Gastroesophageal sphincter (tissue), 4 donors: ENCODE measurements around the gene MCAM. TPM values are rescaled to one million over a fixed set of nuclear protein-coding genes. Genes with fewer than 3 reads are reported as not detected.

ENCODE experiments used
- ATAC-seq: fragments of 150-250 bp; one replicate; pipeline ENCODE4 v1.9.1; 2016; ENCODE audit warnings: mild to moderate bottlenecking, moderate library complexity
- H3K27ac ChIP-seq, 4 donors: fragments of 200-600 bp; sonication (generic) in 3 of 4; 1 replicate in 3 of 4; 2 replicates in 1 of 4; pipeline ENCODE4 v1.5.1; 2016 to 2019
- H3K27me3 ChIP-seq: fragments of 200-600 bp; sonication (generic); one replicate; pipeline ENCODE4 v1.5.1; 2019
- H3K36me3 ChIP-seq, 2 donors: fragments of 200-600 bp; sonication (generic); one replicate each; pipeline ENCODE4 v1.5.1; 2019; ENCODE audit warnings: control low read depth in 1 of 2
- H3K4me1 ChIP-seq, 3 donors: fragments of 200-600 bp; sonication (generic); 1 replicate in 2 of 3; 2 replicates in 1 of 3; pipeline ENCODE4 v1.5.1; 2016 to 2019; ENCODE audit warnings: control low read depth in 2 of 3
- H3K4me3 ChIP-seq, 2 donors: fragments of 200-600 bp; sonication (generic); one replicate each; pipeline ENCODE4 v1.5.1; 2019; ENCODE audit warnings: mild to moderate bottlenecking in 1 of 2, moderate library complexity in 1 of 2
- H3K9me3 ChIP-seq, 3 donors: fragments of 200-600 bp; sonication (generic); one replicate each; pipeline ENCODE4 v1.5.1; 2017 to 2019; ENCODE audit warnings: control low read depth in 2 of 3
- EP300 ChIP-seq: sonication (generic); formaldehyde crosslinking; IDR thresholded peaks from one replicate; pipeline ENCODE4 v1.6.1; 2017; ENCODE audit warnings: antibody characterized with exemption, mild to moderate bottlenecking
- POLR2A ChIP-seq, 2 donors: fragments of 450-650 bp; IDR thresholded peaks; one replicate each; pipeline ENCODE4 v1.6.1; 2017; ENCODE audit warnings: antibody characterized with exemption in 2 of 2, mild to moderate bottlenecking in 2 of 2, moderate library complexity in 1 of 2
- POLR2AphosphoS5 ChIP-seq: sonication (generic); formaldehyde crosslinking; IDR thresholded peaks from one replicate; pipeline ENCODE4 v1.6.1; 2017; ENCODE audit warnings: antibody characterized with exemption
- WGBS, 2 donors: methylation state at CpG; one replicate each; pipeline ENCODE4 v1.1.5; 2018; ENCODE audit warnings: low coverage in 1 of 2; 5-methylcytosine and 5-hydroxymethylcytosine counted together
- total RNA-seq, 4 donors: library from RNA; depleted of rRNA; stranded (reverse); fragments of >200 nt; gene quantifications; one replicate each; pipeline ENCODE4 v1.1.0, GENCODE V29; 2016
- TF ChIP-seq, protein P1 (sequence below), 4 experiments: fragments of 200-600 bp in 2 of 4; fragments of 450-650 bp in 2 of 4; sonication (generic) in 1 of 4; IDR thresholded peaks; one replicate each; pipeline ENCODE4 v1.5.1; 2017 to 2019; ENCODE audit warnings: antibody characterized with exemption in 4 of 4, mild to moderate bottlenecking in 2 of 4, moderate library complexity in 2 of 4

MCAM gene
- total RNA-seq, 4 donors from 2014 or later: 702 to 1,904 (median 1,177) TPM

DNA sequence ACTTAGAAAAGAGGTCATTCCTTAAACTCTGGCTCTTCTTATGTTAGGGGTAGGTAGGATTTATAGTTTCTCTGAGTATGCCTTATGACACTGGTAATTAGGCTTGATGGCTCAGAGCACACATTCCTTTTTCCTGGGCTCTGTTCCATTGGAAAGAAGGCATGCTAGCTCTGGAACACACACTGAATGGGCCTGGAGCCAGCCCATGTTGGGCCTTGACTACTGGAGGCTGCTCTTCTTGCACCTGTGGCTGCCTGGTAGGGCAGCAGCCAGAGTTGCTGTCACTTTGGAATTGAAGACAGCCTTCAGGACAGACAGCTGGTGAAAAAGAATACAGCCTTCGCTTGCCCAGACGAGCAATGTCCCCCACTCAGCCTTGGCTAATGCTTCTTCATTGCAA, 18.2 kb downstream of the MCAM start:
- no peaks in the 10 kb centered on the region for H3K27me3 ChIP-seq
- H3K4me1 ChIP-seq: peaks cover 0 to 54% (median 19%) of the 10 kb centered on the region in 3 donors
- no peaks in the 10 kb centered on the region for H3K9me3 ChIP-seq
- no peak for TF ChIP-seq POLR2A (IDR thresholded peaks at IDR 0.05)
- TF ChIP-seq EP300: no peak
- TF ChIP-seq POLR2AphosphoS5: peak; percentile 73
- TF ChIP-seq, protein P1, sequence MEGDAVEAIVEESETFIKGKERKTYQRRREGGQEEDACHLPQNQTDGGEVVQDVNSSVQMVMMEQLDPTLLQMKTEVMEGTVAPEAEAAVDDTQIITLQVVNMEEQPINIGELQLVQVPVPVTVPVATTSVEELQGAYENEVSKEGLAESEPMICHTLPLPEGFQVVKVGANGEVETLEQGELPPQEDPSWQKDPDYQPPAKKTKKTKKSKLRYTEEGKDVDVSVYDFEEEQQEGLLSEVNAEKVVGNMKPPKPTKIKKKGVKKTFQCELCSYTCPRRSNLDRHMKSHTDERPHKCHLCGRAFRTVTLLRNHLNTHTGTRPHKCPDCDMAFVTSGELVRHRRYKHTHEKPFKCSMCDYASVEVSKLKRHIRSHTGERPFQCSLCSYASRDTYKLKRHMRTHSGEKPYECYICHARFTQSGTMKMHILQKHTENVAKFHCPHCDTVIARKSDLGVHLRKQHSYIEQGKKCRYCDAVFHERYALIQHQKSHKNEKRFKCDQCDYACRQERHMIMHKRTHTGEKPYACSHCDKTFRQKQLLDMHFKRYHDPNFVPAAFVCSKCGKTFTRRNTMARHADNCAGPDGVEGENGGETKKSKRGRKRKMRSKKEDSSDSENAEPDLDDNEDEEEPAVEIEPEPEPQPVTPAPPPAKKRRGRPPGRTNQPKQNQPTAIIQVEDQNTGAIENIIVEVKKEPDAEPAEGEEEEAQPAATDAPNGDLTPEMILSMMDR (IDR thresholded peaks at IDR 0.05): no peak
- H3K27ac ChIP-seq: peak overlapping the region; percentile 55 to 98 (median 80)
- 38 to 50% methylated on average over 2 of the region's 2 CpGs for WGBS, 2 donors
- peaks cover 0 to 68% of the 10 kb centered on the region in 2 donors for H3K36me3 ChIP-seq
- no peak overlapping the region for H3K4me3 ChIP-seq
- peak; percentile 74 for ATAC-seq

DNA sequence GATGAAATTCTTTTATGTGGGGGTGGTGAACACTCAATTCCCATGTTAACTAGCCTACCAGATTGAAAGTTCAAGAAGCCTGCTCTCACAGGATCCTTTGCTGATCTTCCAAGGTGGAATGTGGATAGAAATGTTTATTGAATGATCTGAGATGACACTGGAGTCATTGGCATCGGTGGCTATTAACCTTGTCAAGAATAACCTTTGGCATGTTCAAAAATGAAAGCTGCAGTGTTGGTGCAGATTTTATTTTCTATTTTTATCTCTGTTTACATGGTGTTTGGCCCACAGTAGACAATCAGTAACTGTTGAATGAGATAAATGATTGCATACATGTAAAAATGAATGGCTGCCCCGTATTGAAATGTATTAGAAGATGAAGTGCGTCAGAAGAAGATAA, 19.0 kb downstream of the MCAM start:
- Histone ChIP-seq H3K36me3 (peaks cover 0 to 63% of the 10 kb centered on the region in 2 donors), H3K4me1 (peaks cover 0 to 47% (median 19%) of the 10 kb centered on the region in 3 donors), H3K9me3 (no peaks in the 10 kb centered on the region), H3K27ac (peak overlapping the region; percentile 55 to 98 (median 80)), H3K4me3 (no peak overlapping the region), H3K27me3 (no peaks in the 10 kb centered on the region)
- TF ChIP-seq POLR2A (IDR thresholded peaks at IDR 0.05): no peak
- WGBS, 2 donors: 52 to 64% methylated on average over 3 of the region's 3 CpGs
- ATAC-seq: no peak

DNA sequence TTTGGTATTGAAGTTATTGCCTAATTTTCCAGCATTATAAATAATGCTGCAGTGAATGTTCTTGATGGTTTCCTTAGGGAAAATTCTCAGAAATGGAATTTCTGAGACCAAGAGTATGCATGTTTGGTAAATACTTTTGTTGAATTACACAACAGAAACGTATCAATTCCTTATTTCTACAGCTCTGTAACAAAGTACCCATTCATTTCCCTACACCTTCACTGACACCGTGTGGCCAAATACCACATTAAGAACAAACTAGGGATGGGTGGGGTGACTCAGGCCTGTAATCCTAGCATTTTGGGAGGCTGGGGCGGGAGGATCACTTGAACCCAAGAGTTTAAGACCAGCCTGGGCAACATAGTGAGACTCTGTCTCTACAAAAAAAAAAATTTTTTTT, 21.8 kb downstream of the MCAM start:
- H3K27me3 ChIP-seq: no peaks in the 10 kb centered on the region
- WGBS, 2 donors: 46 to 53% methylated on average over 3 of the region's 3 CpGs
- H3K36me3 ChIP-seq: peaks cover 0 to 53% of the 10 kb centered on the region in 2 donors
- H3K9me3 ChIP-seq: peaks cover 0 to 8% (median 0%) of the 10 kb centered on the region in 3 donors
- TF ChIP-seq, protein P1 (IDR thresholded peaks at IDR 0.05): no peak
- TF ChIP-seq POLR2AphosphoS5: no peak
- TF ChIP-seq EP300: no peak
- no peak for TF ChIP-seq POLR2A (IDR thresholded peaks at IDR 0.05)
- no peak overlapping the region for H3K27ac ChIP-seq
- ATAC-seq: no peak
- H3K4me3 ChIP-seq: no peak overlapping the region
- H3K4me1 ChIP-seq: peaks cover 0 to 30% (median 8%) of the 10 kb centered on the region in 3 donors

DNA sequence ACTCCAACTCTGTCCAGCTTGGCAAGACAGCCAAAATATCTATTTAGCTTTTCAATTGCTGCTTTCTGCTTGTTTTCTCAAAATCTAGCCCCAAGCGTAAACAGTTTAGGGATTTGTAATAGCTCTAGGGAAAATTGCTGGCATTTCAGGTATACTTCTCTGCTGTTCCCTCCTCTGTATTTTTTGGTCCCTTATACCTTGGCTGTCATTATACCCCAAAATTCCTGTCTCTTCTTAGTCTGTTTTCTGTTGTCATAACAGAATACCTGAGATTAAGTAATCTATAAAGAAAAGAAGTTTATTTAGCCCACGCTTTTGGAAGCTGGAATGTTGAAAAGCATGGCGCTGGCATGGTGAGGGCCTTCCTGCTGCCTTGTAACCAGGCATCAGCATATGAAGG, 23.5 kb downstream of the MCAM start:
- TF ChIP-seq, protein P1 (IDR thresholded peaks at IDR 0.05): no peak
- no peak for TF ChIP-seq POLR2AphosphoS5
- no peak for TF ChIP-seq EP300
- TF ChIP-seq POLR2A (IDR thresholded peaks at IDR 0.05): no peak
- Histone ChIP-seq H3K4me1 (peaks cover 0 to 18% (median 0%) of the 10 kb centered on the region in 3 donors), H3K27me3 (no peaks in the 10 kb centered on the region), H3K9me3 (peaks cover 0 to 8% (median 0%) of the 10 kb centered on the region in 3 donors), H3K36me3 (peaks cover 0 to 46% of the 10 kb centered on the region in 2 donors), H3K27ac (no peak overlapping the region), H3K4me3 (no peak overlapping the region)
- WGBS, 2 donors: 90 to 92% methylated on average over 2 to 3 of the region's 3 CpGs
- ATAC-seq: no peak

DNA sequence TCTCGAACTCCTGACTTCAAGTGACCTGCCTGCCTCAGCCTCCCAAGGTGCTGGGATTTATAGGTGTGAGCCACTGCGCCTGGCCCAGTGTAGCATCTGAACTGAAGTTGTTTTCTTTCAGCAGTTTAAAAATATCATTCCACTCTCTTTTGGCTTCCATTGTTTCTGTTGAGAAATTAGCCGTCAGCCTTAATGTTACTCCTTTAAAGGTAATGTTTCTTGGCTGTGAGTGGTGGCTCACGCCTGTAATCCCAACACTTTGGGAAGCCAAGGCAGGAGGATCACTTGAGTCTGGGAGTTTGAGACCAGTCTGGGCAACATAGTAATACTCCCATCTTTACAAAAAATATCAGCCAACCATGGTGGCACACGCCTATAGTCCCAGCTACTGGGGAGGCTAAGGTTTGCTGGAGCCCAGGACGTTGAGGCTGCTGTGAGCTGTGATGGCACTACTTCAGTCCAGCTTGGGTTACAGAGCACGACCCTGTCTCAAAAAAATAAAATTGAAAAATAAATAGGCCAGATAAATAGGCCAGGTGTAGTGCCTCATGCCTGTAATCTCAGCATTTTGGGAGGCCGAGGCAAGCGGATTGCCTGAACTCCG, 25.9 kb downstream of the MCAM start:
- no peak for TF ChIP-seq POLR2AphosphoS5
- no peak for TF ChIP-seq EP300
- no peak for TF ChIP-seq POLR2A (IDR thresholded peaks at IDR 0.05)
- TF ChIP-seq, protein P1 (IDR thresholded peaks at IDR 0.05): no peak
- no peaks in the 10 kb centered on the region for H3K27me3 ChIP-seq
- ATAC-seq: no peak
- no peak overlapping the region for H3K27ac ChIP-seq
- H3K4me1 ChIP-seq: peaks cover 0 to 13% (median 0%) of the 10 kb centered on the region in 3 donors
- H3K4me3 ChIP-seq: no peak overlapping the region
- peaks cover 0 to 8% (median 0%) of the 10 kb centered on the region in 3 donors for H3K9me3 ChIP-seq
- peaks cover 0 to 54% of the 10 kb centered on the region in 2 donors for H3K36me3 ChIP-seq
- 96 to 100% methylated on average over 2 to 10 of the region's 10 CpGs for WGBS, 2 donors
